ENCODE data around the gene HES1.

DNA sequence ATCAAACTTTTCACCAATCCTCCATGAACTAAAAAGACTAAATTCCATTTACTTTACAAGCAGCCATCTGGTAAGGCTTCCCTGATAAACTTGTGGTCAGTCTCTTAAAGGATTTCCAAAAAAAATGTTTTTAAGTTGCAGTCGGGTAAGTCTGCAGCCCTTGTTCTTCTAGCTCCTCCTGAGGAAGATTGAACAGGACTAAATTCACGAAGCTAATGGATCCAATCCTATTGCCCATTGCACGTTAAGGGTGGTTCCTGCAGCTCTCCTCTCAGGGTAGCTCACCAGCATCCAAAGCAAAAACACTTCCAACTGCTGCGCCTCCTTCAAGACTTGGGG, 2.8 kb downstream of the HES1 start:
- TF ChIP-seq, protein P1, sequence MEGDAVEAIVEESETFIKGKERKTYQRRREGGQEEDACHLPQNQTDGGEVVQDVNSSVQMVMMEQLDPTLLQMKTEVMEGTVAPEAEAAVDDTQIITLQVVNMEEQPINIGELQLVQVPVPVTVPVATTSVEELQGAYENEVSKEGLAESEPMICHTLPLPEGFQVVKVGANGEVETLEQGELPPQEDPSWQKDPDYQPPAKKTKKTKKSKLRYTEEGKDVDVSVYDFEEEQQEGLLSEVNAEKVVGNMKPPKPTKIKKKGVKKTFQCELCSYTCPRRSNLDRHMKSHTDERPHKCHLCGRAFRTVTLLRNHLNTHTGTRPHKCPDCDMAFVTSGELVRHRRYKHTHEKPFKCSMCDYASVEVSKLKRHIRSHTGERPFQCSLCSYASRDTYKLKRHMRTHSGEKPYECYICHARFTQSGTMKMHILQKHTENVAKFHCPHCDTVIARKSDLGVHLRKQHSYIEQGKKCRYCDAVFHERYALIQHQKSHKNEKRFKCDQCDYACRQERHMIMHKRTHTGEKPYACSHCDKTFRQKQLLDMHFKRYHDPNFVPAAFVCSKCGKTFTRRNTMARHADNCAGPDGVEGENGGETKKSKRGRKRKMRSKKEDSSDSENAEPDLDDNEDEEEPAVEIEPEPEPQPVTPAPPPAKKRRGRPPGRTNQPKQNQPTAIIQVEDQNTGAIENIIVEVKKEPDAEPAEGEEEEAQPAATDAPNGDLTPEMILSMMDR (IDR thresholded peaks at IDR 0.05; ENCODE audit: insufficient read depth, low read length) = no peak
- TF ChIP-seq POLR2AphosphoS5 (IDR thresholded peaks at IDR 0.05; ENCODE audit: low read depth) = no peak
- TF ChIP-seq, protein P2, sequence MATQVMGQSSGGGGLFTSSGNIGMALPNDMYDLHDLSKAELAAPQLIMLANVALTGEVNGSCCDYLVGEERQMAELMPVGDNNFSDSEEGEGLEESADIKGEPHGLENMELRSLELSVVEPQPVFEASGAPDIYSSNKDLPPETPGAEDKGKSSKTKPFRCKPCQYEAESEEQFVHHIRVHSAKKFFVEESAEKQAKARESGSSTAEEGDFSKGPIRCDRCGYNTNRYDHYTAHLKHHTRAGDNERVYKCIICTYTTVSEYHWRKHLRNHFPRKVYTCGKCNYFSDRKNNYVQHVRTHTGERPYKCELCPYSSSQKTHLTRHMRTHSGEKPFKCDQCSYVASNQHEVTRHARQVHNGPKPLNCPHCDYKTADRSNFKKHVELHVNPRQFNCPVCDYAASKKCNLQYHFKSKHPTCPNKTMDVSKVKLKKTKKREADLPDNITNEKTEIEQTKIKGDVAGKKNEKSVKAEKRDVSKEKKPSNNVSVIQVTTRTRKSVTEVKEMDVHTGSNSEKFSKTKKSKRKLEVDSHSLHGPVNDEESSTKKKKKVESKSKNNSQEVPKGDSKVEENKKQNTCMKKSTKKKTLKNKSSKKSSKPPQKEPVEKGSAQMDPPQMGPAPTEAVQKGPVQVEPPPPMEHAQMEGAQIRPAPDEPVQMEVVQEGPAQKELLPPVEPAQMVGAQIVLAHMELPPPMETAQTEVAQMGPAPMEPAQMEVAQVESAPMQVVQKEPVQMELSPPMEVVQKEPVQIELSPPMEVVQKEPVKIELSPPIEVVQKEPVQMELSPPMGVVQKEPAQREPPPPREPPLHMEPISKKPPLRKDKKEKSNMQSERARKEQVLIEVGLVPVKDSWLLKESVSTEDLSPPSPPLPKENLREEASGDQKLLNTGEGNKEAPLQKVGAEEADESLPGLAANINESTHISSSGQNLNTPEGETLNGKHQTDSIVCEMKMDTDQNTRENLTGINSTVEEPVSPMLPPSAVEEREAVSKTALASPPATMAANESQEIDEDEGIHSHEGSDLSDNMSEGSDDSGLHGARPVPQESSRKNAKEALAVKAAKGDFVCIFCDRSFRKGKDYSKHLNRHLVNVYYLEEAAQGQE (IDR thresholded peaks at IDR 0.05; ENCODE audit: insufficient replicate concordance, low read depth) = no peak
- no peak for TF ChIP-seq GABPA (IDR thresholded peaks at IDR 0.05; ENCODE audit: low read depth)
- TF ChIP-seq SPI1 (IDR thresholded peaks at IDR 0.05; ENCODE audit: borderline replicate concordance, low read depth) = no peak
